Large intestine (tissue), 3 donors: ENCODE results near the gene ITGA7. TPM values are rescaled to one million over a fixed set of nuclear protein-coding genes. Genes with fewer than 3 reads are reported as not detected.

Experiments
- DNase-seq, 2 donors: peaks; one replicate each; pipeline versions ENCODE4 v3.0.0 to v3.0.0-alpha.2; 2013
- H3K27ac ChIP-seq: one replicate; pipeline ENCODE4 v1.5.1; 2013; ENCODE audit warnings: low read length
- H3K27me3 ChIP-seq: 2 replicates; pipeline ENCODE4 v1.6.1; 2013; ENCODE audit warnings: low read length; ENCODE audit not compliant: control insufficient read depth, insufficient read depth
- H3K36me3 ChIP-seq: 2 replicates; pipeline ENCODE4 v1.6.1; 2013; ENCODE audit warnings: low read length; ENCODE audit not compliant: control insufficient read depth, insufficient read depth
- H3K4me1 ChIP-seq: one replicate; pipeline ENCODE4 v1.6.1; 2013; ENCODE audit warnings: low read length; ENCODE audit not compliant: control insufficient read depth, insufficient read depth
- H3K4me3 ChIP-seq: one replicate; pipeline ENCODE4 v1.5.1; 2013; ENCODE audit warnings: low read length
- H3K9me3 ChIP-seq: one replicate; pipeline ENCODE4 v1.6.1; 2013; ENCODE audit warnings: mild to moderate bottlenecking, low read depth, low read length, moderate library complexity; ENCODE audit not compliant: control insufficient read depth
- WGBS: methylation state at CpG from one replicate; pipeline ENCODE4 v1.1.5; 2013; ENCODE audit warnings: low lambda C conversion rate; ENCODE audit not compliant: insufficient coverage; 5-methylcytosine and 5-hydroxymethylcytosine counted together
- polyA plus RNA-seq: library from polyadenylated mRNA; unstranded; fragments of 120-200 nt; gene quantifications from one replicate; pipeline ENCODE4 v1.2.1, GENCODE V29; 2013

ITGA7 gene
- polyA plus RNA-seq, 1 donor = 29.6 TPM

GRCh38 chr12:55717011-55718007, 9.6 kb upstream of the ITGA7 start:
- Histone ChIP-seq H3K36me3 (peaks cover 15% of the 10 kb centered on the region), H3K27me3 (peaks cover 2% of the 10 kb centered on the region), H3K9me3 (no peaks in the 10 kb centered on the region), H3K4me1 (peaks cover 55% of the 10 kb centered on the region), H3K27ac (no peak overlapping the region), H3K4me3 (peak overlapping the region; percentile 78)
- WGBS = no CpG with 5 or more reads among the region's 8 CpGs
- DNase-seq = no peak

GRCh38 chr12:55716582-55716957, 8.9 kb upstream of the ITGA7 start:
- Histone ChIP-seq H3K36me3 (peaks cover 12% of the 10 kb centered on the region), H3K27ac (peak overlapping the region; percentile 91), H3K9me3 (no peaks in the 10 kb centered on the region), H3K4me3 (peak overlapping the region; percentile 78), H3K4me1 (peaks cover 51% of the 10 kb centered on the region), H3K27me3 (peaks cover 5% of the 10 kb centered on the region)
- no CpG with 5 or more reads among the region's 13 CpGs for WGBS
- DNase-seq = no peak

GRCh38 chr12:55715833-55716581, 8.3 kb upstream of the ITGA7 start, which contains the start of gene BLOC1S1:
Gene BLOC1S1, plus strand, starts transcription at chr12:55716046. Its CDS starts 6 bp downstream, at chr12:55716052.
- Histone ChIP-seq H3K27ac (peak within 1 kb of the TSS; percentile 91), H3K27me3 (peaks cover 5% of the 10 kb centered on the region), H3K4me1 (peaks cover 45% of the 10 kb centered on the region), H3K36me3 (peaks cover 11% of the 10 kb centered on the region), H3K9me3 (no peaks in the 10 kb centered on the region), H3K4me3 (peak within 1 kb of the TSS; percentile 78)
- WGBS = no CpG with 5 or more reads among the region's 42 CpGs
- peak; percentile 95 to 97 for DNase-seq

- Histone ChIP-seq H3K27ac (peak overlapping the region; percentile 91), H3K9me3 (no peaks in the 10 kb centered on the region), H3K27me3 (peaks cover 5% of the 10 kb centered on the region), H3K4me1 (peaks cover 42% of the 10 kb centered on the region), H3K36me3 (peaks cover 11% of the 10 kb centered on the region), H3K4me3 (peak overlapping the region; percentile 78)
- WGBS = no CpG with 5 or more reads among the region's 7 CpGs
- DNase-seq = no peak
Measured at GRCh38 chr12:55715169-55715764, 7.6 kb upstream of the ITGA7 start.

GRCh38 chr12:55713721-55714120, 6.0 kb upstream of the ITGA7 start:
- no peak overlapping the region for H3K4me3 ChIP-seq
- H3K36me3 ChIP-seq = peaks cover 2% of the 10 kb centered on the region
- DNase-seq = no peak
- peaks cover 16% of the 10 kb centered on the region for H3K27me3 ChIP-seq
- no peak overlapping the region for H3K27ac ChIP-seq
- H3K9me3 ChIP-seq = no peaks in the 10 kb centered on the region
- H3K4me1 ChIP-seq = peaks cover 28% of the 10 kb centered on the region
- no CpG with 5 or more reads among the region's 2 CpGs for WGBS

- no CpG with 5 or more reads among the region's 1 CpG for WGBS
- Histone ChIP-seq H3K36me3 (no peaks in the 10 kb centered on the region), H3K4me3 (no peak overlapping the region), H3K27me3 (peaks cover 20% of the 10 kb centered on the region), H3K4me1 (peaks cover 20% of the 10 kb centered on the region), H3K9me3 (no peaks in the 10 kb centered on the region), H3K27ac (no peak overlapping the region)
- no peak for DNase-seq
Measured at GRCh38 chr12:55712700-55713415, 5.2 kb upstream of the ITGA7 start.

- peaks cover 15% of the 10 kb centered on the region for H3K4me1 ChIP-seq
- H3K27ac ChIP-seq = no peak overlapping the region
- WGBS = no CpG with 5 or more reads among the region's 4 CpGs
- H3K27me3 ChIP-seq = peaks cover 26% of the 10 kb centered on the region
- H3K9me3 ChIP-seq = no peaks in the 10 kb centered on the region
- no peak overlapping the region for H3K4me3 ChIP-seq
- no peak for DNase-seq
- no peaks in the 10 kb centered on the region for H3K36me3 ChIP-seq
Measured at GRCh38 chr12:55711786-55712553, 4.3 kb upstream of the ITGA7 start.

- WGBS = no CpG with 5 or more reads among the region's 3 CpGs
- H3K9me3 ChIP-seq = no peaks in the 10 kb centered on the region
- peaks cover 13% of the 10 kb centered on the region for H3K4me1 ChIP-seq
- H3K27ac ChIP-seq = no peak overlapping the region
- no peak overlapping the region for H3K4me3 ChIP-seq
- H3K27me3 ChIP-seq = peaks cover 29% of the 10 kb centered on the region
- H3K36me3 ChIP-seq = no peaks in the 10 kb centered on the region
- no peak for DNase-seq
Measured at GRCh38 chr12:55708695-55709233, 1.1 kb upstream of the ITGA7 start.

- H3K4me3 ChIP-seq = peak overlapping the region; percentile 53
- no CpG with 5 or more reads among the region's 22 CpGs for WGBS
- peaks cover 22% of the 10 kb centered on the region for H3K4me1 ChIP-seq
- H3K36me3 ChIP-seq = no peaks in the 10 kb centered on the region
- no peak overlapping the region for H3K27ac ChIP-seq
- no peak for DNase-seq
- peaks cover 27% of the 10 kb centered on the region for H3K27me3 ChIP-seq
- no peaks in the 10 kb centered on the region for H3K9me3 ChIP-seq
Measured at GRCh38 chr12:55707219-55707671, 459 bp downstream of the ITGA7 start.
